Bronchial epithelial cell (primary cell): ENCODE data around the gene FAM174C. TPM values are rescaled to one million over a fixed set of nuclear protein-coding genes. Genes with fewer than 3 reads are reported as not detected.

Experiments
- DNase-seq: peaks from one replicate; pipeline ENCODE4 v3.0.0-alpha.2; 2010; ENCODE audit warnings: low read depth
- FAIRE-seq: peaks from 2 replicates; lab custom pipeline; 2011; peaks lifted over from hg19 to GRCh38; lab: Jason Lieb, UNC
- H3K27me3 ChIP-seq: 2 replicates; pipeline ENCODE4 v1.5.1; 2011; ENCODE audit warnings: low read length; ENCODE audit not compliant: control insufficient read depth, insufficient read depth
- H3K36me3 ChIP-seq: 2 replicates; pipeline ENCODE4 v1.5.1; 2011; ENCODE audit warnings: low read length; ENCODE audit not compliant: control insufficient read depth, insufficient read depth
- H3K4me3 ChIP-seq: 2 replicates; pipeline ENCODE4 v1.5.1; 2011; ENCODE audit warnings: mild to moderate bottlenecking, low read depth, low read length, control low read depth
- CTCF ChIP-seq: IDR thresholded peaks from 2 replicates; pipeline ENCODE4 v1.5.1; 2011; ENCODE audit warnings: mild to moderate bottlenecking, moderate library complexity, low read length, control low read depth, inconsistent platforms; ENCODE audit not compliant: insufficient read depth, severe bottlenecking
- total RNA-seq: library from RNA; depleted of rRNA; stranded (reverse); fragments of >200 nt; gene quantifications from 2 replicates; pipeline ENCODE4 v1.2.1, GENCODE V29; 2014

FAM174C gene
- total RNA-seq, 1 donor from 2014 or later = 20.8 TPM

GRCh38 chr19:1290703-1291651 is 15.6 kb downstream of the FAM174C start:
- TF ChIP-seq CTCF = no peak
- Histone ChIP-seq H3K27me3 (peaks cover 17% of the 10 kb centered on the region), H3K36me3 (no peaks in the 10 kb centered on the region), H3K4me3 (no peak overlapping the region)
- no peak for DNase-seq
- FAIRE-seq = no peak

GRCh38 chr19:1291761-1292418 is 16.6 kb downstream of the FAM174C start:
- H3K27me3 ChIP-seq = peaks cover 12% of the 10 kb centered on the region
- no peak for FAIRE-seq
- TF ChIP-seq CTCF = no peak

GRCh38 chr19:1292419-1293151 is 17.3 kb downstream of the FAM174C start:
- no peak overlapping the region for H3K4me3 ChIP-seq
- H3K27me3 ChIP-seq = peaks cover 10% of the 10 kb centered on the region
- FAIRE-seq (peak; percentile 64), DNase-seq (no peak)
- no peak for TF ChIP-seq CTCF
- no peaks in the 10 kb centered on the region for H3K36me3 ChIP-seq

More at GRCh38 chr19:1291761-1292418, 16.6 kb downstream of the FAM174C start:
- no peak overlapping the region for H3K4me3 ChIP-seq
- H3K36me3 ChIP-seq = no peaks in the 10 kb centered on the region
- DNase-seq = no peak

GRCh38 chr19:1293782-1294604 is 18.7 kb downstream of the FAM174C start:
- peaks cover 5% of the 10 kb centered on the region for H3K27me3 ChIP-seq
- FAIRE-seq = no peak
- no peak for TF ChIP-seq CTCF
- H3K36me3 ChIP-seq = no peaks in the 10 kb centered on the region
- DNase-seq = no peak
- H3K4me3 ChIP-seq = no peak overlapping the region

- no peak for FAIRE-seq
- H3K27me3 ChIP-seq = peaks cover 3% of the 10 kb centered on the region
Measured at GRCh38 chr19:1294688-1295087, 19.4 kb downstream of the FAM174C start.

More at GRCh38 chr19:1294688-1295087, 19.4 kb downstream of the FAM174C start:
- no peak for TF ChIP-seq CTCF
- no peak for DNase-seq
- Histone ChIP-seq H3K36me3 (no peaks in the 10 kb centered on the region), H3K4me3 (no peak overlapping the region)
